Ascending aorta (tissue), 2 donors: ENCODE results near the gene UTP15. TPM values are rescaled to one million over a fixed set of nuclear protein-coding genes. Genes with fewer than 3 reads are reported as not detected.

Experiments used
- DNase-seq, 2 donors: peaks; one replicate each; pipeline ENCODE4 v3.0.0-alpha.2; 2019; ENCODE audit warnings: low spot score in 2 of 2
- H3K27ac ChIP-seq, 2 donors: fragments of 200-600 bp; sonication (generic); one replicate each; pipeline ENCODE4 v1.5.1; 2016 to 2017; ENCODE audit warnings: mild to moderate bottlenecking in 1 of 2
- H3K27me3 ChIP-seq: fragments of 200-600 bp; sonication (generic); one replicate; pipeline ENCODE4 v1.5.1; 2017
- H3K36me3 ChIP-seq, 2 donors: fragments of 200-600 bp; sonication (generic); one replicate each; pipeline ENCODE4 v1.5.1; 2016
- H3K4me1 ChIP-seq, 2 donors: fragments of 200-600 bp; sonication (generic); one replicate each; pipeline ENCODE4 v1.5.1; 2016 to 2017; ENCODE audit warnings: mild to moderate bottlenecking in 1 of 2
- H3K4me3 ChIP-seq, 2 donors: fragments of 200-600 bp; sonication (generic); one replicate each; pipeline ENCODE4 v1.5.1; 2016 to 2017; ENCODE audit warnings: mild to moderate bottlenecking in 1 of 2
- H3K9me3 ChIP-seq, 2 donors: fragments of 200-600 bp; sonication (generic); one replicate each; pipeline ENCODE4 v1.5.1; 2016
- CTCF ChIP-seq, 3 experiments: fragments of 200-600 bp in 2 of 3; fragments of 450-650 bp in 1 of 3; sonication (generic) in 2 of 3; IDR thresholded peaks; one replicate each; pipeline ENCODE4 v1.5.1; 2016 to 2019; ENCODE audit warnings: antibody characterized with exemption in 3 of 3, mild to moderate bottlenecking in 1 of 3, moderate library complexity in 1 of 3
- intact Hi-C: fragments of 100-400 bp; cut with DNase I; formaldehyde crosslinking; loops from one replicate; pipeline ENCODE4 v1.15.1; 2023
- total RNA-seq: library from RNA; depleted of rRNA; stranded (reverse); fragments of >200 nt; gene quantifications from one replicate; pipeline ENCODE4 v1.1.0, GENCODE V29; 2016

UTP15 gene
- total RNA-seq, 1 donor from 2014 or later = 4.9 TPM

GRCh38 chr5:73591102-73591695 lies 25.7 kb downstream of the UTP15 start:
- no peaks in the 10 kb centered on the region for H3K9me3 ChIP-seq
- H3K27me3 ChIP-seq = no peaks in the 10 kb centered on the region
- H3K36me3 ChIP-seq = no peaks in the 10 kb centered on the region
- peak in 1 of 2 donors; percentile 66 for DNase-seq
- no peak overlapping the region for H3K4me3 ChIP-seq
- TF ChIP-seq CTCF (IDR thresholded peaks at IDR 0.05) = peak; percentile 73 to 82 (median 78)
- no peaks in the 10 kb centered on the region for H3K4me1 ChIP-seq
- intact Hi-C loops = loop anchor here (1.0 to 5.0 kb wide), 3 partner anchors 101 to 1056 kb away; no protein-coding TSS in a partner anchor
- no peak overlapping the region for H3K27ac ChIP-seq

GRCh38 chr5:73591698-73592501 lies 26.4 kb downstream of the UTP15 start:
- no peak for TF ChIP-seq CTCF (IDR thresholded peaks at IDR 0.05)
- no peak overlapping the region for H3K4me3 ChIP-seq
- no peaks in the 10 kb centered on the region for H3K9me3 ChIP-seq
- H3K4me1 ChIP-seq = no peaks in the 10 kb centered on the region
- no peak overlapping the region for H3K27ac ChIP-seq
- no peaks in the 10 kb centered on the region for H3K27me3 ChIP-seq
- no peak for DNase-seq
- H3K36me3 ChIP-seq = no peaks in the 10 kb centered on the region
- intact Hi-C loops = loop anchor here (1.0 to 5.0 kb wide), 3 partner anchors 100 to 1055 kb away; no protein-coding TSS in a partner anchor

- H3K36me3 ChIP-seq = no peaks in the 10 kb centered on the region
- no peaks in the 10 kb centered on the region for H3K4me1 ChIP-seq
- H3K27ac ChIP-seq = no peak overlapping the region
- no peaks in the 10 kb centered on the region for H3K9me3 ChIP-seq
- TF ChIP-seq CTCF (IDR thresholded peaks at IDR 0.05) = no peak
- H3K4me3 ChIP-seq = no peak overlapping the region
- DNase-seq = no peak
- H3K27me3 ChIP-seq = no peaks in the 10 kb centered on the region
- intact Hi-C loops = loop anchor here (5.0 kb wide), 2 partner anchors 100 to 1055 kb away; no protein-coding TSS in a partner anchor
These were observed 27.0 kb downstream of the UTP15 start for GRCh38 chr5:73592551-73592950.

- intact Hi-C loops = no loop called here
These were observed 31.3 kb downstream of the UTP15 start for GRCh38 chr5:73596705-73597328.

GRCh38 chr5:73599380-73599779 lies 33.8 kb downstream of the UTP15 start:
- no peak overlapping the region for H3K4me3 ChIP-seq
- H3K36me3 ChIP-seq = no peaks in the 10 kb centered on the region
- no peak overlapping the region for H3K27ac ChIP-seq
- peaks cover 0 to 16% of the 10 kb centered on the region in 2 donors for H3K9me3 ChIP-seq
- no peaks in the 10 kb centered on the region for H3K4me1 ChIP-seq
- intact Hi-C loops = no loop called here
- DNase-seq = no peak
- no peaks in the 10 kb centered on the region for H3K27me3 ChIP-seq
- no peak for TF ChIP-seq CTCF (IDR thresholded peaks at IDR 0.05)

More at GRCh38 chr5:73596705-73597328, 31.3 kb downstream of the UTP15 start:
- Histone ChIP-seq H3K9me3 (peaks cover 0 to 10% of the 10 kb centered on the region in 2 donors), H3K4me3 (no peak overlapping the region), H3K4me1 (no peaks in the 10 kb centered on the region), H3K36me3 (no peaks in the 10 kb centered on the region), H3K27ac (no peak overlapping the region), H3K27me3 (no peaks in the 10 kb centered on the region)
- no peak for DNase-seq
- TF ChIP-seq CTCF (IDR thresholded peaks at IDR 0.05) = peak in 2 of 3 experiments; percentile 30 to 32
